ENCODE measurements around the gene NTRK1. TPM values are rescaled to one million over a fixed set of nuclear protein-coding genes. Genes with fewer than 3 reads are reported as not detected.

The NTRK1 gene
- total RNA-seq, 1 donor from 2014 or later, result not detected

GRCh38 chr1:156914440-156914856, 53.8 kb downstream of the NTRK1 start:
- H3K27ac Mint-ChIP-seq (ENCODE audit: unreplicated experiment), result no peak overlapping the region
- peaks cover 16% of the 10 kb centered on the region for H3K36me3 Mint-ChIP-seq (ENCODE audit: low read depth)
- H3K9me3 Mint-ChIP-seq (ENCODE audit: low read depth), result no peaks in the 10 kb centered on the region
- TF ChIP-seq CTCF (IDR thresholded peaks at IDR 0.05), result no peak
- no peaks in the 10 kb centered on the region for H3K27me3 Mint-ChIP-seq (ENCODE audit: low read depth)
- H3K4me1 Mint-ChIP-seq (ENCODE audit: low read depth), result no peaks in the 10 kb centered on the region
- no peak for DNase-seq (ENCODE audit: low spot score)
- H3K4me3 Mint-ChIP-seq (ENCODE audit: unreplicated experiment), result no peak overlapping the region

DNA sequence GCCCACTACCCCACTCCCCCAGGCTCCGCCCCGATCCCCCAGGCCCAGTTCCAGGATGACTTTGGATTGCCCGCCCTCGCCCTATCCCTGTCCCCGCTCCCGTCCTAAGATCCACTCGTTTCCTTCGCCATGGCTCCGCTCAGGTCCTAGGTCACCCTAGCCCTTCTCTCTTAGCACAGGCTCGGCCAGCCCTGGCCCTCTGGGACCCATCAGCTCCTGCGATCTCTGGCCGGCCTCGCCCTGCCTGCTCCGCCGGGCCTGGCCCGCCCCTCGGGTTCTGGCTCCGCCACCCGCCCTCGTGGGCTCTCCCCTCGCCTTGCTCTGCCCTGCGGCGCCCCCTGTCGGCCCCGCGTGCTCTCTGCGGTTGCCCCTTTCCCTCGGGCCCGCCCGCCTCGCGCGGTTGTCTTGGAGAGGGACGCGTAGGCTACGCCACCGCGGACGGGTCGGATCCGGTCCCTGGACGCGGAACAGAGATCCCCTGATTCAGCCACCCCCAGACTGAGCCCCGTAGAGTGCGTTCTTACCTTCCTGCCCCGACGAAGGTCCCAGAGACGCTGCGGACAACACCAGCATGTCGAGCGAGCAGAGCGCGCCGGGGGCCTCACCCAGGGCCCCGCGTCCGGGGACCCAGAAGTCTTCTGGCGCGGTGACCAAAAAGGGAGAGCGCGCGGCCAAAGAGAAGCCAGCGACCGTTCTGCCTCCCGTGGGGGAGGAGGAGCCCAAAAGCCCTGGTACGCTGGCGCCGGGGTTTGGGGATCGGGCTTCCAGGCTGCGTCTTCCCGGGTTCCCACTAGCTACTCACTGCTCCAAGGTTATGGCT, 59.8 kb downstream of the NTRK1 start, which contains the start of gene LRRC71:
Gene LRRC71, plus strand, starts transcription at position 400 of the 820 bp plus-strand sequence. Its CDS starts 172 bp downstream, at position 572.
- peaks cover 42% of the 10 kb centered on the region for H3K27me3 Mint-ChIP-seq (ENCODE audit: low read depth)
- H3K9me3 Mint-ChIP-seq (ENCODE audit: low read depth), result no peaks in the 10 kb centered on the region
- H3K4me3 Mint-ChIP-seq (ENCODE audit: unreplicated experiment), result peak within 1 kb of the TSS; percentile 53
- H3K36me3 Mint-ChIP-seq (ENCODE audit: low read depth), result peaks cover 10% of the 10 kb centered on the region
- no peak within 1 kb of the TSS for H3K27ac Mint-ChIP-seq (ENCODE audit: unreplicated experiment)
- peak; percentile 93 for TF ChIP-seq CTCF (IDR thresholded peaks at IDR 0.05)
- no peak for DNase-seq (ENCODE audit: low spot score)
- H3K4me1 Mint-ChIP-seq (ENCODE audit: low read depth), result peaks cover 19% of the 10 kb centered on the region

DNA sequence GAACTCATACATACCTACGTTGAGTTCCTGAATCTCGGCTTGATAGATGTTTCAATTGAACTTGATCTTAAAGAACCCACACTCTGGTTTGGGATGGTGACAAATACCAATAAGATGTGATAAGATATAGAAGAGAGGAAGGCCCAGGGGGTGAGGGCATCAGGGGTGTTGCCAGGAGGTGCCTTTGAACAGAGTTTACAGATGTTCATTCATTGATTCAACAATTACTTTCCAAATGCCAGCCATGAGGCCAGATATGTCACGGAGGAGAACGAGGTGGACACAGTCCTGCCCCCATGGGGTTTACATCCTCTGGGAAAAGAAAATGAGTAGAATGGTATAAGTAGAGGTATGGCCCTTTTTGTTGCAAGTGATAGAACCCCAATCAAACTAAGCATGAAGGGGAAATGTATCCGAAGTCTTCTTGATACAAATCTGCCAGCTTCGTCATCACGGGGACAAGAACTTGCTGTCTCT, 60.4 kb downstream of the NTRK1 start:
- TF ChIP-seq CTCF (IDR thresholded peaks at IDR 0.05), result no peak
- peaks cover 22% of the 10 kb centered on the region for H3K4me1 Mint-ChIP-seq (ENCODE audit: low read depth)
- H3K27ac Mint-ChIP-seq (ENCODE audit: unreplicated experiment), result no peak overlapping the region
- DNase-seq (ENCODE audit: low spot score), result no peak
- peaks cover 47% of the 10 kb centered on the region for H3K27me3 Mint-ChIP-seq (ENCODE audit: low read depth)
- peaks cover 6% of the 10 kb centered on the region for H3K36me3 Mint-ChIP-seq (ENCODE audit: low read depth)
- H3K9me3 Mint-ChIP-seq (ENCODE audit: low read depth), result no peaks in the 10 kb centered on the region
- peak overlapping the region; percentile 27 for H3K4me3 Mint-ChIP-seq (ENCODE audit: unreplicated experiment)

- Mint-ChIP-seq H3K27ac (ENCODE audit: unreplicated experiment) (peak overlapping the region; percentile 59), H3K4me3 (ENCODE audit: unreplicated experiment) (peak overlapping the region; percentile 21), H3K36me3 (ENCODE audit: low read depth) (peaks cover 6% of the 10 kb centered on the region), H3K9me3 (ENCODE audit: low read depth) (no peaks in the 10 kb centered on the region), H3K27me3 (ENCODE audit: low read depth) (peaks cover 57% of the 10 kb centered on the region), H3K4me1 (ENCODE audit: low read depth) (peaks cover 34% of the 10 kb centered on the region)
- no peak for DNase-seq (ENCODE audit: low spot score)
- TF ChIP-seq CTCF (IDR thresholded peaks at IDR 0.05), result no peak
These were observed 62.5 kb downstream of the NTRK1 start for GRCh38 chr1:156922986-156923669.

Data from chondrocyte (in vitro differentiated cells).